PC-3 (cell line): Measurements from ENCODE around the gene MUCL1. TPM values are rescaled to one million over a fixed set of nuclear protein-coding genes. Genes with fewer than 3 reads are reported as not detected.

Experiments
- ATAC-seq: fragments of 200-7000 bp; cut with Tn5 transposase; 2 replicates; pipeline ENCODE4 v1.9.1; 2020; ENCODE audit warnings: mild to moderate bottlenecking, moderate library complexity
- BruUV-seq: library from RNA; stranded (reverse); fragments of 400-500 nt; replicated peaks from 2 replicates; lab custom pipeline; 2021; lab: Mats Ljungman, UMichigan
- CTCF ChIA-PET: fragments of 300-600 bp; sonication (Branson Sonifier 250); formaldehyde crosslinking; loops from one replicate; lab custom pipeline; 2022; ENCODE audit warnings: antibody characterized with exemption; lab: Charles Lee
- POLR2A ChIA-PET: fragments of 300-600 bp; sonication (Branson Sonifier 250); formaldehyde crosslinking; loops from one replicate; lab custom pipeline; 2022; ENCODE audit warnings: antibody characterized with exemption; ENCODE audit not compliant: unreplicated experiment; lab: Charles Lee
- DNase-seq: peaks from one replicate; pipeline ENCODE4 v3.0.0-alpha.2; 2015
- H2AFZ ChIP-seq: fragments of 300-600 bp; sonication (generic); 2 replicates; pipeline ENCODE4 v1.6.0; 2016; ENCODE audit warnings: antibody characterized with exemption, low read length
- H3F3A ChIP-seq: fragments of 300-600 bp; sonication (generic); one replicate; pipeline ENCODE4 v1.6.0; 2017; ENCODE audit warnings: antibody characterized with exemption, low read length, control low read depth, mild to moderate bottlenecking; ENCODE audit not compliant: unreplicated experiment
- H3K27ac ChIP-seq: fragments of 300-600 bp; sonication (generic); 2 replicates; pipeline ENCODE4 v1.5.1; 2016; ENCODE audit warnings: mild to moderate bottlenecking, low read length
- H3K27me3 ChIP-seq: fragments of 300-600 bp; sonication (generic); 2 replicates; pipeline ENCODE4 v1.6.1; 2016; ENCODE audit warnings: low read length, mixed read lengths
- H3K36me3 ChIP-seq: fragments of 300-600 bp; sonication (generic); 2 replicates; pipeline ENCODE4 v1.6.1; 2016; ENCODE audit warnings: low read depth, mixed run types, low read length, mixed read lengths
- H3K4me1 ChIP-seq: fragments of 300-600 bp; sonication (generic); 2 replicates; pipeline ENCODE4 v1.5.1; 2016; ENCODE audit warnings: low read length; ENCODE audit not compliant: insufficient read depth
- H3K4me2 ChIP-seq: fragments of 300-600 bp; sonication (generic); 2 replicates; pipeline ENCODE4 v1.6.0; 2016; ENCODE audit warnings: low read length
- H3K4me3 ChIP-seq: fragments of 300-600 bp; sonication (generic); 2 replicates; pipeline ENCODE4 v1.5.1; 2016; ENCODE audit warnings: mild to moderate bottlenecking, low read length, mixed read lengths
- H3K79me2 ChIP-seq: fragments of 300-600 bp; sonication (generic); 2 replicates; pipeline ENCODE4 v1.6.1; 2017; ENCODE audit warnings: low read length, mixed read lengths
- H3K9ac ChIP-seq: fragments of 300-600 bp; sonication (generic); 2 replicates; pipeline ENCODE4 v1.6.0; 2016; ENCODE audit warnings: mild to moderate bottlenecking, low read length
- H3K9me2 ChIP-seq: fragments of 300-600 bp; sonication (generic); replicated peaks from 2 replicates; pipeline ENCODE4 v1.6.1; 2016; ENCODE audit warnings: mixed run types, low read length, mixed read lengths
- H3K9me3 ChIP-seq: fragments of 300-600 bp; sonication (generic); 2 replicates; pipeline ENCODE4 v1.6.1; 2016; ENCODE audit warnings: low read length, mixed read lengths
- H4K20me1 ChIP-seq: fragments of 300-600 bp; sonication (generic); 2 replicates; pipeline ENCODE4 v1.6.1; 2016; ENCODE audit warnings: low read length, mixed read lengths
- CTCF ChIP-seq: fragments of 300-600 bp; sonication (generic); conservative IDR thresholded peaks from 2 replicates; pipeline ENCODE4 v1.5.1; 2017; ENCODE audit warnings: antibody characterized with exemption, low read depth, mild to moderate bottlenecking, low read length
- EZH2 ChIP-seq: fragments of 300-600 bp; sonication (generic); IDR thresholded peaks from one replicate; pipeline ENCODE4 v1.6.1; 2017; ENCODE audit warnings: antibody characterized with exemption, mild to moderate bottlenecking, low read length; ENCODE audit not compliant: unreplicated experiment
- EZH2phosphoT487 ChIP-seq: fragments of 300-600 bp; sonication (generic); IDR thresholded peaks from 2 replicates; pipeline ENCODE4 v1.6.1; 2018; ENCODE audit warnings: mild to moderate bottlenecking, antibody characterized with exemption, low read length, borderline replicate concordance
- intact Hi-C: fragments of 100-400 bp; cut with micrococcal nuclease; formaldehyde crosslinking; loops from 2 replicates; pipeline ENCODE4 v1.9.0; 2023
- total RNA-seq: library from RNA; depleted of rRNA; stranded (reverse); fragments of >200 nt; gene quantifications from 2 replicates; pipeline ENCODE4 v1.2.3, GENCODE V29; 2014

Gene MUCL1
- total RNA-seq, 1 experiment from 2014 or later = not detected

- DNase-seq = peak; percentile 77
These were observed 16.3 kb downstream of the MUCL1 start for GRCh38 chr12:54870617-54871016.

GRCh38 chr12:54879150-54879549 is 24.8 kb downstream of the MUCL1 start:
- no TSS peak for BruUV-seq
- H3K36me3 ChIP-seq = no peaks in the 10 kb centered on the region
- no peaks in the 10 kb centered on the region for H3F3A ChIP-seq
- H3K79me2 ChIP-seq = no peaks in the 10 kb centered on the region
- ChIA-PET POLR2A (no interaction called here), CTCF (no interaction called here)
- no peaks in the 10 kb centered on the region for H3K9me2 ChIP-seq
- H3K27me3 ChIP-seq = no peaks in the 10 kb centered on the region
- no peak overlapping the region for H2AFZ ChIP-seq
- H3K9ac ChIP-seq = no peak overlapping the region
- intact Hi-C loops = loop anchor here (1.0 to 2.0 kb wide), 2 partner anchors 9 to 14 kb away; no protein-coding TSS in a partner anchor
- DNase-seq = no peak
- peaks cover 25% of the 10 kb centered on the region for H3K4me1 ChIP-seq
- H3K27ac ChIP-seq = no peak overlapping the region
- no peaks in the 10 kb centered on the region for H4K20me1 ChIP-seq
- no peak overlapping the region for H3K4me3 ChIP-seq
- TF ChIP-seq EZH2 = no peak
- no peak for TF ChIP-seq EZH2phosphoT487
- no peak for TF ChIP-seq CTCF
- 0 out of 2 replicates have a peak overlapping the region, but pooled peaks have one; percentile 40 for H3K4me2 ChIP-seq
- H3K9me3 ChIP-seq = peaks cover 4% of the 10 kb centered on the region; the same call in 1 of the 2 replicates
- peak; percentile 43 for ATAC-seq

More at GRCh38 chr12:54870617-54871016, 16.3 kb downstream of the MUCL1 start:
- no peaks in the 10 kb centered on the region for H4K20me1 ChIP-seq
- intact Hi-C loops = loop anchor here (1.0 to 5.0 kb wide), 3 partner anchors 9 to 67 kb away; no protein-coding TSS in a partner anchor
- no peaks in the 10 kb centered on the region for H3K36me3 ChIP-seq
- no peaks in the 10 kb centered on the region for H3K79me2 ChIP-seq
- H3K4me1 ChIP-seq = peaks cover 15% of the 10 kb centered on the region
- no peaks in the 10 kb centered on the region for H3K27me3 ChIP-seq
- TF ChIP-seq CTCF (no peak), EZH2phosphoT487 (no peak), EZH2 (no peak)
- ChIA-PET POLR2A (no interaction called here), CTCF (interaction anchor here (0.6 kb wide), 1 partner anchor 280 kb away, joined by 3 read pairs; no protein-coding TSS in a partner anchor)
- H3K4me3 ChIP-seq = no peak overlapping the region
- no peak overlapping the region for H2AFZ ChIP-seq
- peak; percentile 99 for ATAC-seq
- peak overlapping the region; percentile 29 for H3K4me2 ChIP-seq
- H3F3A ChIP-seq = no peaks in the 10 kb centered on the region
- no peak overlapping the region for H3K9ac ChIP-seq
- H3K27ac ChIP-seq = no peak overlapping the region
- H3K9me2 ChIP-seq = no peaks in the 10 kb centered on the region
- no TSS peak for BruUV-seq
- no peaks in the 10 kb centered on the region for H3K9me3 ChIP-seq

DNA sequence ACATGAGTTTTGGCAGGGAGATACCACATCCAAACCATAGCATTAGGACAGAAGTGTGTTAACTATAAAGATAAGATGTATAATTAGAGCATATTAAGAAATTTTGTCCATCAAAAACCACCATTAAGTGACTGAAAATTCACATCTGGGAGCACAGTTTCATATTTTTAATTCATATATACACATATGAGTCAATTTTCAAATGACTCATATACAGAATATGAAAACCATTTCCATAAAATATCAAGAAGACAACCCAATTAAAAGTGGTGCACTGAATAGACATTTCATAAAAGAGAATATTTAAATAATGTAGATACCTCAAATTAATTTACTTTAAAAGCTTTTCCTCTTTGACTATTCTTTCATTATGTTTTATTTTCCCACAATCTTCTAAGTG is 25.3 kb downstream of the MUCL1 start:
- no peak overlapping the region for H3K27ac ChIP-seq
- no peaks in the 10 kb centered on the region for H3K79me2 ChIP-seq
- peaks cover 25% of the 10 kb centered on the region for H3K4me1 ChIP-seq
- TF ChIP-seq EZH2phosphoT487 = no peak
- no peak for TF ChIP-seq CTCF
- TF ChIP-seq EZH2 = no peak
- ATAC-seq = peak; percentile 86
- no TSS peak for BruUV-seq
- H4K20me1 ChIP-seq = no peaks in the 10 kb centered on the region
- intact Hi-C loops = loop anchor here (1.0 to 2.0 kb wide), 2 partner anchors 9 to 13 kb away; no protein-coding TSS in a partner anchor
- no peaks in the 10 kb centered on the region for H3K36me3 ChIP-seq
- no peaks in the 10 kb centered on the region for H3F3A ChIP-seq
- peaks cover 4% of the 10 kb centered on the region; the same call in 1 of the 2 replicates for H3K9me3 ChIP-seq
- peak; percentile 48 for DNase-seq
- H3K4me3 ChIP-seq = no peak overlapping the region
- no peaks in the 10 kb centered on the region for H3K9me2 ChIP-seq
- no peaks in the 10 kb centered on the region for H3K27me3 ChIP-seq
- 0 out of 2 replicates have a peak overlapping the region, but pooled peaks have one; percentile 40 for H3K4me2 ChIP-seq
- POLR2A ChIA-PET = no interaction called here
- no peak overlapping the region for H3K9ac ChIP-seq
- H2AFZ ChIP-seq = no peak overlapping the region
- CTCF ChIA-PET = no interaction called here
